ENCODE measurements around the gene TPGS2.

Gene TPGS2

GRCh38 chr18:36811430-36811829 is 17.4 kb downstream of the TPGS2 start:
- Histone ChIP-seq H4K91ac (ENCODE audit: low read length) (no peak overlapping the region), H2BK12ac (ENCODE audit: low read length in 2 of 2) (no peak overlapping the region), H3K27me3 (ENCODE audit: control insufficient read depth in 1 of 2, insufficient read depth in 1 of 2, low read length in 2 of 2) (no peaks in the 10 kb centered on the region), H3K36me3 (ENCODE audit: control insufficient read depth in 1 of 2, insufficient read depth in 2 of 2, low read depth in 1 of 2, low read length in 2 of 2) (peaks cover 19 to 42% of the 10 kb centered on the region in 2 experiments), H3K79me1 (replicated peaks; ENCODE audit: low read length, poor library complexity, severe bottlenecking) (peaks cover 24% of the 10 kb centered on the region), H2AK5ac (ENCODE audit: low read length, severe bottlenecking) (no peak overlapping the region), H3K9me3 (ENCODE audit: control insufficient read depth, low read length) (no peaks in the 10 kb centered on the region), H3K18ac (ENCODE audit: low read depth in 1 of 2, low read length in 2 of 2) (no peak overlapping the region), H3K9ac (ENCODE audit: low read length) (no peak overlapping the region), H2BK120ac (ENCODE audit: low read depth, low read length) (no peak overlapping the region), H3K4me2 (ENCODE audit: low read length, poor library complexity, severe bottlenecking) (no peak overlapping the region), H4K8ac (ENCODE audit: low read length) (no peak overlapping the region), H3K27ac (ENCODE audit: low read length, poor library complexity, severe bottlenecking) (no peak overlapping the region), H3K14ac (ENCODE audit: low read length in 2 of 2) (no peak overlapping the region), H2BK5ac (ENCODE audit: low read depth, low read length, poor library complexity, severe bottlenecking) (no peak overlapping the region), H3K4me3 (ENCODE audit: insufficient read depth in 1 of 2, low read depth in 1 of 2, low read length in 2 of 2) (peak overlapping the region in 1 of 2 experiments; percentile 2), H3K4ac (ENCODE audit: low read depth in 1 of 2, low read length in 2 of 2) (no peak overlapping the region), H3K4me1 (ENCODE audit: control insufficient read depth, insufficient read depth, low read depth, low read length) (peaks cover 2% of the 10 kb centered on the region), H2BK15ac (ENCODE audit: low read depth, poor library complexity, severe bottlenecking) (no peak overlapping the region), H3K23ac (ENCODE audit: low read length in 2 of 2) (no peak overlapping the region), H2AFZ (ENCODE audit: low read depth, low read length) (no peak overlapping the region)
- no CpG with 5 or more reads among the region's 3 CpGs for WGBS
- DNase-seq: no peak

GRCh38 chr18:36809590-36810381 is 19.0 kb downstream of the TPGS2 start:
- no peak overlapping the region for H3K4ac ChIP-seq (ENCODE audit: low read depth in 1 of 2, low read length in 2 of 2)
- peak; percentile 77 for DNase-seq
- H3K4me3 ChIP-seq (ENCODE audit: insufficient read depth in 1 of 2, low read depth in 1 of 2, low read length in 2 of 2): no peak overlapping the region
- peak overlapping the region; percentile 6 for H3K9ac ChIP-seq (ENCODE audit: low read length)
- H3K9me3 ChIP-seq (ENCODE audit: control insufficient read depth, low read length): no peaks in the 10 kb centered on the region
- H4K91ac ChIP-seq (ENCODE audit: low read length): no peak overlapping the region
- 50% methylated on average over 6 of the region's 6 CpGs for WGBS
- no peak overlapping the region for H3K18ac ChIP-seq (ENCODE audit: low read depth in 1 of 2, low read length in 2 of 2)
- H2AK5ac ChIP-seq (ENCODE audit: low read length, severe bottlenecking): no peak overlapping the region
- no peak overlapping the region for H3K23ac ChIP-seq (ENCODE audit: low read length in 2 of 2)
- H3K27me3 ChIP-seq (ENCODE audit: control insufficient read depth in 1 of 2, insufficient read depth in 1 of 2, low read length in 2 of 2): no peaks in the 10 kb centered on the region
- no peak overlapping the region for H2AFZ ChIP-seq (ENCODE audit: low read depth, low read length)
- H3K36me3 ChIP-seq (ENCODE audit: control insufficient read depth in 1 of 2, insufficient read depth in 2 of 2, low read depth in 1 of 2, low read length in 2 of 2): peaks cover 22 to 47% of the 10 kb centered on the region in 2 experiments
- H3K14ac ChIP-seq (ENCODE audit: low read length in 2 of 2): no peak overlapping the region
- no peak overlapping the region for H2BK15ac ChIP-seq (ENCODE audit: low read depth, poor library complexity, severe bottlenecking)
- no peak overlapping the region for H4K8ac ChIP-seq (ENCODE audit: low read length)
- peaks cover 27% of the 10 kb centered on the region for H3K79me1 ChIP-seq (replicated peaks; ENCODE audit: low read length, poor library complexity, severe bottlenecking)
- no peak overlapping the region for H3K4me2 ChIP-seq (ENCODE audit: low read length, poor library complexity, severe bottlenecking)
- no peaks in the 10 kb centered on the region for H3K4me1 ChIP-seq (ENCODE audit: control insufficient read depth, insufficient read depth, low read depth, low read length)
- H3K27ac ChIP-seq (ENCODE audit: low read length, poor library complexity, severe bottlenecking): peak overlapping the region; percentile 58
- H2BK12ac ChIP-seq (ENCODE audit: low read length in 2 of 2): no peak overlapping the region
- no peak overlapping the region for H2BK5ac ChIP-seq (ENCODE audit: low read depth, low read length, poor library complexity, severe bottlenecking)
- H2BK120ac ChIP-seq (ENCODE audit: low read depth, low read length): no peak overlapping the region

GRCh38 chr18:36808681-36809080 is 20.1 kb downstream of the TPGS2 start:
- H2BK120ac ChIP-seq (ENCODE audit: low read depth, low read length): no peak overlapping the region

GRCh38 chr18:36805105-36805504 is 23.7 kb downstream of the TPGS2 start:
- WGBS: 100% methylated on average over 2 of the region's 2 CpGs

More at GRCh38 chr18:36808681-36809080, 20.1 kb downstream of the TPGS2 start:
- Histone ChIP-seq H3K4me2 (ENCODE audit: low read length, poor library complexity, severe bottlenecking) (no peak overlapping the region), H2BK5ac (ENCODE audit: low read depth, low read length, poor library complexity, severe bottlenecking) (no peak overlapping the region), H3K27me3 (ENCODE audit: control insufficient read depth in 1 of 2, insufficient read depth in 1 of 2, low read length in 2 of 2) (no peaks in the 10 kb centered on the region), H2BK12ac (ENCODE audit: low read length in 2 of 2) (no peak overlapping the region), H3K14ac (ENCODE audit: low read length in 2 of 2) (no peak overlapping the region), H3K36me3 (ENCODE audit: control insufficient read depth in 1 of 2, insufficient read depth in 2 of 2, low read depth in 1 of 2, low read length in 2 of 2) (peaks cover 25 to 52% of the 10 kb centered on the region in 2 experiments), H3K18ac (ENCODE audit: low read depth in 1 of 2, low read length in 2 of 2) (no peak overlapping the region), H3K79me1 (replicated peaks; ENCODE audit: low read length, poor library complexity, severe bottlenecking) (peaks cover 32% of the 10 kb centered on the region), H3K4me1 (ENCODE audit: control insufficient read depth, insufficient read depth, low read depth, low read length) (no peaks in the 10 kb centered on the region), H3K9ac (ENCODE audit: low read length) (peak overlapping the region; percentile 6), H2BK15ac (ENCODE audit: low read depth, poor library complexity, severe bottlenecking) (no peak overlapping the region), H3K4ac (ENCODE audit: low read depth in 1 of 2, low read length in 2 of 2) (no peak overlapping the region), H3K27ac (ENCODE audit: low read length, poor library complexity, severe bottlenecking) (peak overlapping the region; percentile 65), H3K9me3 (ENCODE audit: control insufficient read depth, low read length) (no peaks in the 10 kb centered on the region), H4K8ac (ENCODE audit: low read length) (no peak overlapping the region), H3K23ac (ENCODE audit: low read length in 2 of 2) (no peak overlapping the region), H2AFZ (ENCODE audit: low read depth, low read length) (no peak overlapping the region), H4K91ac (ENCODE audit: low read length) (no peak overlapping the region), H3K4me3 (ENCODE audit: insufficient read depth in 1 of 2, low read depth in 1 of 2, low read length in 2 of 2) (no peak overlapping the region), H2AK5ac (ENCODE audit: low read length, severe bottlenecking) (no peak overlapping the region)
- DNase-seq: no peak
- WGBS: 63% methylated on average over 2 of the region's 2 CpGs

More at GRCh38 chr18:36805105-36805504, 23.7 kb downstream of the TPGS2 start:
- H3K14ac ChIP-seq (ENCODE audit: low read length in 2 of 2): no peak overlapping the region
- H2BK120ac ChIP-seq (ENCODE audit: low read depth, low read length): no peak overlapping the region
- H3K27ac ChIP-seq (ENCODE audit: low read length, poor library complexity, severe bottlenecking): no peak overlapping the region
- H3K27me3 ChIP-seq (ENCODE audit: control insufficient read depth in 1 of 2, insufficient read depth in 1 of 2, low read length in 2 of 2): no peaks in the 10 kb centered on the region
- H3K18ac ChIP-seq (ENCODE audit: low read depth in 1 of 2, low read length in 2 of 2): no peak overlapping the region
- no peak for DNase-seq
- H3K36me3 ChIP-seq (ENCODE audit: control insufficient read depth in 1 of 2, insufficient read depth in 2 of 2, low read depth in 1 of 2, low read length in 2 of 2): peaks cover 27 to 64% of the 10 kb centered on the region in 2 experiments
- no peak overlapping the region for H3K4ac ChIP-seq (ENCODE audit: low read depth in 1 of 2, low read length in 2 of 2)
- H4K91ac ChIP-seq (ENCODE audit: low read length): no peak overlapping the region
- H3K9me3 ChIP-seq (ENCODE audit: control insufficient read depth, low read length): no peaks in the 10 kb centered on the region
- H3K4me3 ChIP-seq (ENCODE audit: insufficient read depth in 1 of 2, low read depth in 1 of 2, low read length in 2 of 2): no peak overlapping the region
- H3K9ac ChIP-seq (ENCODE audit: low read length): no peak overlapping the region
- no peak overlapping the region for H2BK15ac ChIP-seq (ENCODE audit: low read depth, poor library complexity, severe bottlenecking)
- no peak overlapping the region for H4K8ac ChIP-seq (ENCODE audit: low read length)
- no peak overlapping the region for H3K23ac ChIP-seq (ENCODE audit: low read length in 2 of 2)
- H3K79me1 ChIP-seq (replicated peaks; ENCODE audit: low read length, poor library complexity, severe bottlenecking): peaks cover 21% of the 10 kb centered on the region
- no peak overlapping the region for H2BK5ac ChIP-seq (ENCODE audit: low read depth, low read length, poor library complexity, severe bottlenecking)
- H2BK12ac ChIP-seq (ENCODE audit: low read length in 2 of 2): no peak overlapping the region
- H2AK5ac ChIP-seq (ENCODE audit: low read length, severe bottlenecking): no peak overlapping the region
- no peak overlapping the region for H2AFZ ChIP-seq (ENCODE audit: low read depth, low read length)
- no peak overlapping the region for H3K4me2 ChIP-seq (ENCODE audit: low read length, poor library complexity, severe bottlenecking)
- no peaks in the 10 kb centered on the region for H3K4me1 ChIP-seq (ENCODE audit: control insufficient read depth, insufficient read depth, low read depth, low read length)
